Mesenchymal stem cell (in vitro differentiated cells and primary cell): Measurements from ENCODE around the gene PTPRD.

Source experiments
- DNase-seq: peaks from one replicate; pipeline ENCODE4 v3.0.0-alpha.2; 2013
- H2AFZ ChIP-seq: one replicate; pipeline ENCODE4 v1.6.1; 2013; ENCODE audit warnings: low read depth, mild to moderate bottlenecking, control low read depth, inconsistent platforms, low read length, moderate library complexity
- H2AK5ac ChIP-seq: 2 replicates; pipeline ENCODE4 v1.6.1; 2013; ENCODE audit warnings: low read length, moderate library complexity, mild to moderate bottlenecking, inconsistent platforms; ENCODE audit not compliant: severe bottlenecking
- H2BK120ac ChIP-seq: one replicate; pipeline ENCODE4 v1.6.1; 2013; ENCODE audit warnings: low read depth, mild to moderate bottlenecking, inconsistent platforms, low read length, moderate library complexity
- H2BK12ac ChIP-seq, 2 experiments: one replicate each; pipeline ENCODE4 v1.6.1; 2013; ENCODE audit warnings: inconsistent platforms in 2 of 2, low read length in 2 of 2, mild to moderate bottlenecking in 2 of 2, moderate library complexity in 2 of 2, control low read depth in 1 of 2
- H2BK15ac ChIP-seq: one replicate; pipeline ENCODE4 v1.6.1; 2013; ENCODE audit warnings: mild to moderate bottlenecking, low read depth, inconsistent platforms; ENCODE audit not compliant: poor library complexity, severe bottlenecking
- H2BK5ac ChIP-seq: 2 replicates; pipeline ENCODE4 v1.6.1; 2013; ENCODE audit warnings: low read depth, mild to moderate bottlenecking, low read length, control low read depth, inconsistent platforms; ENCODE audit not compliant: poor library complexity, severe bottlenecking
- H3K14ac ChIP-seq, 2 experiments: one replicate each; pipeline ENCODE4 v1.6.1; 2013; ENCODE audit warnings: inconsistent platforms in 2 of 2, low read length in 2 of 2, control low read depth in 1 of 2, mild to moderate bottlenecking in 1 of 2, moderate library complexity in 1 of 2
- H3K18ac ChIP-seq, 2 experiments: one replicate each; pipeline ENCODE4 v1.6.1; 2013; ENCODE audit warnings: inconsistent platforms in 2 of 2, low read length in 2 of 2, control low read depth in 1 of 2, low read depth in 1 of 2, mild to moderate bottlenecking in 1 of 2
- H3K23ac ChIP-seq, 2 experiments: one replicate each; pipeline ENCODE4 v1.6.1; 2013; ENCODE audit warnings: inconsistent platforms in 2 of 2, low read length in 2 of 2, mild to moderate bottlenecking in 2 of 2, moderate library complexity in 2 of 2, control low read depth in 1 of 2
- H3K27ac ChIP-seq: 2 replicates; pipeline ENCODE4 v1.5.1; 2013; ENCODE audit warnings: mild to moderate bottlenecking, moderate library complexity, low read length, control low read depth, inconsistent platforms; ENCODE audit not compliant: poor library complexity, severe bottlenecking
- H3K27me3 ChIP-seq, 2 experiments: 2 replicates each; pipeline versions ENCODE4 v1.6.1 to v1.7.0; 2013; ENCODE audit warnings: low read length in 2 of 2, mild to moderate bottlenecking in 2 of 2, moderate library complexity in 2 of 2, control low read depth in 1 of 2, inconsistent platforms in 1 of 2; ENCODE audit not compliant: control insufficient read depth in 1 of 2, insufficient read depth in 1 of 2
- H3K36me3 ChIP-seq, 2 experiments: 2 replicates each; pipeline versions ENCODE4 v1.6.1 to v1.7.0; 2013; ENCODE audit warnings: low read length in 2 of 2, control low read depth in 1 of 2, inconsistent platforms in 1 of 2, low read depth in 1 of 2, mild to moderate bottlenecking in 1 of 2; ENCODE audit not compliant: insufficient read depth in 2 of 2, control insufficient read depth in 1 of 2
- H3K4ac ChIP-seq, 2 experiments: one replicate each; pipeline ENCODE4 v1.6.1; 2013; ENCODE audit warnings: inconsistent platforms in 2 of 2, low read length in 2 of 2, mild to moderate bottlenecking in 2 of 2, moderate library complexity in 2 of 2, control low read depth in 1 of 2, low read depth in 1 of 2
- H3K4me1 ChIP-seq: 2 replicates; pipeline ENCODE4 v1.6.1; 2013; ENCODE audit warnings: low read depth, low read length, control low read depth; ENCODE audit not compliant: control insufficient read depth, insufficient read depth
- H3K4me2 ChIP-seq: 2 replicates; pipeline ENCODE4 v1.6.1; 2013; ENCODE audit warnings: low read length, mild to moderate bottlenecking, inconsistent platforms; ENCODE audit not compliant: poor library complexity, severe bottlenecking
- H3K4me3 ChIP-seq, 2 experiments: 2 replicates each; pipeline versions ENCODE4 v1.5.1 to v1.7.0; 2013; ENCODE audit warnings: low read length in 2 of 2, mild to moderate bottlenecking in 2 of 2, control low read depth in 1 of 2, low read depth in 1 of 2; ENCODE audit not compliant: insufficient read depth in 1 of 2
- H3K79me1 ChIP-seq: replicated peaks from 2 replicates; pipeline ENCODE4 v1.6.1; 2013; ENCODE audit warnings: mild to moderate bottlenecking, control low read depth, low read length, inconsistent platforms; ENCODE audit not compliant: poor library complexity, severe bottlenecking
- H3K9ac ChIP-seq: 2 replicates; pipeline ENCODE4 v1.7.0; 2013; ENCODE audit warnings: mild to moderate bottlenecking, low read length, moderate library complexity
- H3K9me3 ChIP-seq: 2 replicates; pipeline ENCODE4 v1.7.0; 2013; ENCODE audit warnings: mild to moderate bottlenecking, low read length; ENCODE audit not compliant: control insufficient read depth
- H4K8ac ChIP-seq: one replicate; pipeline ENCODE4 v1.6.1; 2013; ENCODE audit warnings: inconsistent platforms, mild to moderate bottlenecking, low read length, moderate library complexity
- H4K91ac ChIP-seq: one replicate; pipeline ENCODE4 v1.6.1; 2013; ENCODE audit warnings: mild to moderate bottlenecking, low read length, inconsistent platforms
- WGBS: methylation state at CpG from one replicate; pipeline ENCODE4 v1.1.7; 2013; ENCODE audit warnings: mixed read lengths; 5-methylcytosine and 5-hydroxymethylcytosine counted together

The PTPRD gene

DNA sequence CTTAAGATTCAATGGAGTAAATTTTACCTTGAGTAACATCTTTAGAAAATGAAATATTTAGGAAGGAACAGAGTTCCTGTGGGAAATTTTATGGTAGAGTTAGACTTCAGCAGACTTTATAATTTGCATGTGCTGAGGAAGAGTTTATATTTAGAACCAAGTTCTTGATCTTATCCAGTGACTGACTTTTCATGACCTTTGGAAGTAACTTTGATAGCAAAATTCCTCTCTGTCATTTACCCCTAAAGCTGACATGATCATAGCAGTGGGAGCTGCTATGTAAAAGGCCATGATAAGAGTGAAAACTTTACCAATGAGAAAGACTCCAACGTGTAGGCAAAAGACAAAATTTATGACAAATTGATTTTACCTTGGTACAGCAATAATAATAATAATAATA, 1741.4 kb downstream of the PTPRD start:
- Histone ChIP-seq H2AFZ (no peak overlapping the region), H4K91ac (no peak overlapping the region), H4K8ac (no peak overlapping the region), H2BK12ac (no peak overlapping the region), H3K4ac (no peak overlapping the region), H3K9ac (no peak overlapping the region), H3K4me1 (peaks cover 5% of the 10 kb centered on the region), H3K4me3 (no peak overlapping the region), H3K79me1 (no peaks in the 10 kb centered on the region), H3K27me3 (no peaks in the 10 kb centered on the region), H3K18ac (no peak overlapping the region), H2BK5ac (no peak overlapping the region), H2BK120ac (no peak overlapping the region), H3K9me3 (no peaks in the 10 kb centered on the region), H3K14ac (no peak overlapping the region), H2AK5ac (no peak overlapping the region), H3K4me2 (no peak overlapping the region), H3K27ac (no peak overlapping the region), H3K36me3 (no peaks in the 10 kb centered on the region), H2BK15ac (no peak overlapping the region), H3K23ac (no peak overlapping the region)
- no CpG with 5 or more reads among the region's 1 CpG for WGBS
- no peak for DNase-seq

DNA sequence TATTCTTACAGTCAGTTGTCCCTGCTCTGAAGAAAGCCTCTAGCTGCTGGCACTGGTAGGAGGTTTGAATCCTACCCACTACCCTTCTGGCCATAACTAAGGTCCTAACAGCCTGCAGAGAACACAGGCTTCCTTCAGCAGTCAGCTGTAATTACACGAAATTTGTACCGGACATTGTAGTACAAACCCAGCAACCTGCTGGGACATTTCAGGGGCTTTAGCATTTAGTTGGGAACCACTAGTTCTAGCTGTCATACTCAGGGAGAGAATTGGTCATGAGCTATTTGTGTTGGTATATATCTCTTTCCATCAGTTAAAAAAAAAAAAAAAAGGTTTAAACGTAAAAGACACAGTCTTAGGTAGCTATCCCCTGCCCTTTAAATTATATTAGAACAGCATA, 1743.0 kb downstream of the PTPRD start:
- Histone ChIP-seq H2BK15ac (no peak overlapping the region), H4K8ac (no peak overlapping the region), H3K4me3 (no peak overlapping the region), H3K14ac (no peak overlapping the region), H3K23ac (no peak overlapping the region), H3K79me1 (no peaks in the 10 kb centered on the region), H2BK12ac (no peak overlapping the region), H3K4me1 (peaks cover 5% of the 10 kb centered on the region), H3K9me3 (no peaks in the 10 kb centered on the region), H3K36me3 (no peaks in the 10 kb centered on the region), H3K27ac (no peak overlapping the region), H2AK5ac (peak overlapping the region; percentile 86), H3K18ac (no peak overlapping the region), H3K4ac (no peak overlapping the region), H2AFZ (no peak overlapping the region), H3K9ac (no peak overlapping the region), H2BK5ac (peak overlapping the region; percentile 51), H2BK120ac (no peak overlapping the region), H3K27me3 (no peaks in the 10 kb centered on the region), H3K4me2 (no peak overlapping the region), H4K91ac (no peak overlapping the region)
- DNase-seq, result no peak
- WGBS, result 100% methylated on average over 2 of the region's 3 CpGs

DNA sequence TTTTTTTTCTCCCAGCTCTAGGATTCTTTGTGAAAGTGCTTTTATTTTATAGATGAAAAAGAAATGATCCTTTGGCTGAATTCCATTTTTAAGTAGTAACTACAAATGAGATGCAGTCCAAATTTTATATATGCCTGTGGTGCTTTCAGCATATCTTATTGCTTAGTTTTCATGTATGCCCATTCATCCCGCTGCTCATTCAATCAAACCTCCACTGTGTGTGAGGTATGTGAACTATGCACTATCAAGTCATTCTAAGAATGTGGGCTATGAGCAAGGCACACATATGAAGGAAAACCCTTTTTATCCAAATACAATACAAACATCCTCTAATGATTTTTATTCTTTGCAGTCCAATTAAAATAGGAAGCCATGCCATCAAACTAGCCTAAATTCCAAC, 1744.2 kb downstream of the PTPRD start:
- no peak overlapping the region for H2BK15ac ChIP-seq
- H3K4me1 ChIP-seq, result peaks cover 5% of the 10 kb centered on the region
- DNase-seq, result no peak
- no peak overlapping the region for H3K4me2 ChIP-seq
- no peak overlapping the region for H2BK5ac ChIP-seq
- peak overlapping the region; percentile 74 for H3K27ac ChIP-seq
- H3K9ac ChIP-seq, result no peak overlapping the region
- H4K8ac ChIP-seq, result no peak overlapping the region
- no peaks in the 10 kb centered on the region for H3K36me3 ChIP-seq
- no peaks in the 10 kb centered on the region for H3K79me1 ChIP-seq
- H4K91ac ChIP-seq, result no peak overlapping the region
- H2AK5ac ChIP-seq, result no peak overlapping the region
- H3K9me3 ChIP-seq, result no peaks in the 10 kb centered on the region
- H3K4me3 ChIP-seq, result no peak overlapping the region
- no peak overlapping the region for H3K4ac ChIP-seq
- no peak overlapping the region for H3K23ac ChIP-seq
- WGBS, result no CpG with 5 or more reads among the region's 1 CpG
- H2AFZ ChIP-seq, result no peak overlapping the region
- H3K14ac ChIP-seq, result no peak overlapping the region
- H3K18ac ChIP-seq, result no peak overlapping the region
- no peak overlapping the region for H2BK120ac ChIP-seq
- H2BK12ac ChIP-seq, result no peak overlapping the region
- no peaks in the 10 kb centered on the region for H3K27me3 ChIP-seq

DNA sequence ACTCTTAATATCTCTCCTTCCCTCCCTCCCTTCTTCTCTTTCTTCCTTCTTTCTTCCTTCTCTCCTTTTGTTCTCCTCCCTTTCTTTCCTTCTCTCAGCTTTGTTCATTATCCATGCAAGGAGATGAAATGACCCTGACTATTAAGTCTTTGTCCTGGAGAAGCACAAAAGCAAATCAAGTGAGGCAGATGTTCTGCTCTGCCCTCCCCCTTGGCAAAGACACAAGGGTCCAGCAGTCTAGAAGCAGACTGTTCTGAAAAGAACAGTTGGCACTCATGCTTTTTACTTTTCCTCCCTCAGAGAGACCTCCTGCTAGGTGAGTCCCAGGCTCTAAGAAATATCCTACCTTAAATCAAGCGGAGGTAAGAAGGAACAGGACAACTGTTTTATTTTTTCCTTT, 1745.7 kb downstream of the PTPRD start:
- no peak overlapping the region for H3K27ac ChIP-seq
- H2BK120ac ChIP-seq, result no peak overlapping the region
- no peaks in the 10 kb centered on the region for H3K9me3 ChIP-seq
- H3K4me3 ChIP-seq, result no peak overlapping the region
- no peak overlapping the region for H2AFZ ChIP-seq
- no peak overlapping the region for H3K9ac ChIP-seq
- H2BK12ac ChIP-seq, result no peak overlapping the region
- 100% methylated on average over 1 of the region's 1 CpG for WGBS
- H3K4me2 ChIP-seq, result no peak overlapping the region
- H3K14ac ChIP-seq, result no peak overlapping the region
- no peak for DNase-seq
- no peak overlapping the region for H4K8ac ChIP-seq
- H3K27me3 ChIP-seq, result no peaks in the 10 kb centered on the region
- H3K36me3 ChIP-seq, result no peaks in the 10 kb centered on the region
- no peak overlapping the region for H2BK15ac ChIP-seq
- peak overlapping the region; percentile 4 for H2AK5ac ChIP-seq
- H4K91ac ChIP-seq, result no peak overlapping the region
- H2BK5ac ChIP-seq, result no peak overlapping the region
- no peak overlapping the region for H3K18ac ChIP-seq
- H3K23ac ChIP-seq, result no peak overlapping the region
- no peaks in the 10 kb centered on the region for H3K79me1 ChIP-seq
- H3K4me1 ChIP-seq, result peaks cover 7% of the 10 kb centered on the region
- H3K4ac ChIP-seq, result no peak overlapping the region
